Dermis blood vessel endothelial cell (primary cell): ENCODE results near the gene SPEM1. TPM values are rescaled to one million over a fixed set of nuclear protein-coding genes. Genes with fewer than 3 reads are reported as not detected.

Source experiments
- DNase-seq: peaks from one replicate; pipeline ENCODE4 v3.0.0; 2010
- total RNA-seq: library from RNA; depleted of rRNA; stranded (reverse); fragments of >200 nt; gene quantifications from 2 replicates; pipeline ENCODE4 v1.2.3, GENCODE V29; 2014

The SPEM1 gene
- total RNA-seq, 1 donor from 2014 or later = not detected

- no peak for DNase-seq
Measured at GRCh38 chr17:7403043-7403726, 16.9 kb upstream of the SPEM1 start.

DNA sequence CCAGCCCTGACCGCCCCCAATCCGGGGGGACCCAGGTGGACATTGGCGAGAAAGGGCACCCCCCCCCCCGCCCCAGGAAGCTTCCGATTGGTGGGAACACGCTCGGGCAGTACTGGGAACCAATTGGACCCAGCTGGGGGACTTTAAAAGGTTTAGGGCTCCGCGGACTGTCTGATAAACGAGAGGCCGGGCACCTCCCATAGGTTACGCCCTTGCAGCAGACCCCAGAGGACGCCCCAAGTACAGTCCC, 16.5 kb upstream of the SPEM1 start:
- no peak for DNase-seq

GRCh38 chr17:7403977-7404736, 16.0 kb upstream of the SPEM1 start, which contains the start of gene TMEM256:
TSS of gene TMEM256 (minus strand) at chr17:7404097. CDS start at chr17:7404084, 13 bp downstream.
- DNase-seq = peak; percentile 100

DNA sequence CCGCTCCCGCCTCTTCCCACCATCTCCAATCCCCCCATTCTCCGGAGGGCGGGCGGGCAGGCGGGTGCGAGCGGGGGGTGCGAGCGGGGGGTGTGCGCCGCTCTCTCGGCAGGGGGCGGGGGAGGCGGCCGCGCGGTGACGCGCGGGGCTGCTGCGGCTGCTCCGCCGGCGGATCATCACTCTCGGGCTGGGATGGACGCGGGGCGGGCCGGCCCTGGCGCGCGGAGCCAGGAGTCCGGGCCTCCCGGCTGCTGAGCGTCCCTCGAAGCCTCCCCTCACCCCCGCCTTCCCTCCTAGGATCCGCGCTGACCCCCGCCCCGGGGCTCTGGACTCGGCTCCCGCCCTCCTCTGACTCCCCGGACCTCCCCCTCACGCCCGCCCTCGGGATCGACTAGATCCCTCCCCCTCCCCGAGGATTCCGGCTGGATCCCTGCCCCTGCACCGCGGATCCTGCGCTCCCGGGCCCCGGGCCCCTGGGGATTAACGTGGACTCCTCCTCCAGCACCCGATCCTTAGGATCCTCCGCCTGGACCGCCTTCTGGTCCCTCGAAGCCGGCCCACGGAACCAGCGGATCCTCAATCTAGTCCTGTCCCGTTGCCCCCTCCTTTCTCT, 15.3 kb upstream of the SPEM1 start:
- DNase-seq = peak; percentile 24

DNA sequence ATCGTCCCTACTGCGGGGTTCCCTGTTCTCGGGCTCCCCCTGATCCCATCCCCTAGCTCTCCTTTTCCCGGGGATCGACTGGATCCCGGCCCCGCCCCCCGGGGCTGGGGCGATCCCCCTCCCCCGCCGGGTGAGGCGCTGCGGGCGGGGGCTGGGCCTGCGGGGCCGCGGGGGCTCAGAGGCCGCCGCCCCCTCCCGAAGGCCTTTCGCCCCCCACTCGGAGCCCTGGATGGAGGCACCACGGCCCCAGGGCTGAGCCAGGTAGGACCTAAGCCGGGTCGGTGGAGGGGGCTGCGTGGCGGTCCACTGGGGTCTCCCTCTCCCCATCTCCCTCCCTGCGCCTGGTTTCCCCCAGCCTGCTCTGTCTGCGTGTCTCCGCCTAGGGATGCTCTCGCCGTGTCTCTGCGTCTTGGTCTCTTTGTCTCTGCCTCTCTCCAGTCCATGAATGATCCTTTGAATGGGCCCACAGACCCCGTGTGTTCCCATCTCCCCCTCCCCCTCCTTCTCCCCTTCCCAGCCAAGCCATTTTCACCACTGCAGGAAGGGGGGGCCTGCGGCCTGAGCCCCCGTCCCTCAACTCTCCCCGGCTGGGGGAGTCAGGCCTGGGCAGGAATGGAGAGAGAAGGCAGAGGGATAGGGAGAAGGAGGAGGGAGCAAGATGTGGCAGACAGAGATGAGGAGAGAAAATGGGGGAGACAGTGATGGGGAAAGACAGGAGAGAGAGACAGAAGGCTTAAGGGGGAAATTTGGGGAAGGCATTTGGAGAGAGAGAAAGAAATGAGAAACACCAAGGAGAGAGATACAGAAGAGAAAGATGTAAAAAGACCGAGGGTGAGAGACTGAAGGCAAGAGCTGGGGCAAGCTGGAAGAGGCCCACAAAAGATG, 14.5 kb upstream of the SPEM1 start:
- no peak for DNase-seq

GRCh38 chr17:7406235-7406825, 13.8 kb upstream of the SPEM1 start:
- no peak for DNase-seq

- DNase-seq = no peak
Measured at GRCh38 chr17:7407082-7407481, 13.0 kb upstream of the SPEM1 start.

GRCh38 chr17:7407485-7408251, 12.5 kb upstream of the SPEM1 start, which contains the start of gene NLGN2:
TSS of gene NLGN2 (plus strand) at chr17:7407845. CDS start at chr17:7408256, 411 bp downstream.
- no peak for DNase-seq

DNA sequence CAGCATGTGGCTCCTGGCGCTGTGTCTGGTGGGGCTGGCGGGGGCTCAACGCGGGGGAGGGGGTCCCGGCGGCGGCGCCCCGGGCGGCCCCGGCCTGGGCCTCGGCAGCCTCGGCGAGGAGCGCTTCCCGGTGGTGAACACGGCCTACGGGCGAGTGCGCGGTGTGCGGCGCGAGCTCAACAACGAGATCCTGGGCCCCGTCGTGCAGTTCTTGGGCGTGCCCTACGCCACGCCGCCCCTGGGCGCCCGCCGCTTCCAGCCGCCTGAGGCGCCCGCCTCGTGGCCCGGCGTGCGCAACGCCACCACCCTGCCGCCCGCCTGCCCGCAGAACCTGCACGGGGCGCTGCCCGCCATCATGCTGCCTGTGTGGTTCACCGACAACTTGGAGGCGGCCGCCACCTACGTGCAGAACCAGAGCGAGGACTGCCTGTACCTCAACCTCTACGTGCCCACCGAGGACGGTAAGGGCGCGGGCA, 11.8 kb upstream of the SPEM1 start:
- no peak for DNase-seq

DNA sequence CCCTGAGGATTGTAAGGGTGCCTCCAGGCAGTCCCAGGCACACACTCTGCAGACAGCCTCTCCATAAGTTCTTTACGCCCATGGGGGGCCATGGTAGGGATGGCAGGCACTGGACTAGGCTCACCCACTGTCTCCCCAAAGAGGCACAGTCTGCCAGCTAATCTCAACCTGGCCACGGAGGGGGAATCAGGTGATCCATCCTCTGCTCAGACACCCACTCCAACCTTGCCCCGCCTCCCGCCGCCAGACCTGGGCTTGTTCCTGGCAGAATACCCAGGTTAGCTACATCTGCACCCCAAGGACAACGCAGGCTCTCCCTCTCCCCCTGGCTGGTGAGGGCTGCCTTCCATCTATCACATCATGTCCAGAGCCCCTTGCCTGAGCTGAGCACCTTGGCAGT, 11.3 kb upstream of the SPEM1 start:
- no peak for DNase-seq

- no peak for DNase-seq
Measured at GRCh38 chr17:7409716-7410115, 10.4 kb upstream of the SPEM1 start.

GRCh38 chr17:7410634-7411426, 9.3 kb upstream of the SPEM1 start:
- DNase-seq = no peak

DNA sequence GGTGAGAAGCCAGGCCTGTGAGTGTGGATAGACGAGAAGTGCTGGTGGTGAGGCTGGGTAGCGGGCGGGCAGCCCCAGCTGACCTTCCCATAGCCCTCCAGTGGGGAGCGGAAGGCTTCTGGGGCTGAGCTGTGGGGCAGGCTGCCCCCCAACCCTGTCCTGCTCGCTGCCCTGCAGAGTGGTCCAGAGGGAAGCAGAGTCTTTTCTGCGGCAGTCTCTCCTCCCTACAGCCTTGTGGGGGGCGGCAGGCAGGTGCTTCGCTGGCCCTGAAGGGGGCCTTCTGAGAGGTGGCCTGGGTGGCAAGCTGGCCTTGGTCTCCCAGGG, 8.7 kb upstream of the SPEM1 start:
- DNase-seq = no peak

DNA sequence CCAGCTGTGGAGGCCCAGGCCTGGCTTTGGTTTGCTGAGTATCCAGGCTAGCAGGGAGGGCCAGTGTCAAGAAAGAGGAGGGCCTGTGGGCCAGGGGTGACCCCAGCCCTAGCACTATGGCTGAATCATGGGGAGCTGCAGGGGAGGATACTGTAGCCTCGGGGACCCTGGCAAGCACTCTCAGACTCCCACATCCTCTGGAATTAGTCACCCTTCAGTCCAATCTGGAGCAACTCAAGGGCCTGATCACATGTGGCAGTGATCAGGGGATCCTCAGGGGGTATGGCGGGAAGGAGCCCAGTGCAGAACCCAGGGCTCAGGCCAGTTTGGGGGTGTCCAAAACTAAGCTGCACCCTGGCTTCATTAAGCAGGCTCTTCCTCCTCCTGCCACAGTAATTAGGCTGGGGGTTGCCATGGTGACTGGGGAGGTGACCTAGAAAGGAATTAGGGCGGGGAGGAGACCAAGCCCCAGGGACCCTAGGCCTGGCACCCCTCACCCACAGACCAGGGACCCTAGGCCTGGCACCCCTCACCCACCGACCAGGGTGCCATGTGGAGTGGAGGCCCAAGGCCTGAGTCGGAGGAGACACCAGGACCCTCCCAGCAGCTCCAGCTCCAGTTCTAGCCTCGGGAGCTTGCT, 6.7 kb upstream of the SPEM1 start:
- no peak for DNase-seq

DNA sequence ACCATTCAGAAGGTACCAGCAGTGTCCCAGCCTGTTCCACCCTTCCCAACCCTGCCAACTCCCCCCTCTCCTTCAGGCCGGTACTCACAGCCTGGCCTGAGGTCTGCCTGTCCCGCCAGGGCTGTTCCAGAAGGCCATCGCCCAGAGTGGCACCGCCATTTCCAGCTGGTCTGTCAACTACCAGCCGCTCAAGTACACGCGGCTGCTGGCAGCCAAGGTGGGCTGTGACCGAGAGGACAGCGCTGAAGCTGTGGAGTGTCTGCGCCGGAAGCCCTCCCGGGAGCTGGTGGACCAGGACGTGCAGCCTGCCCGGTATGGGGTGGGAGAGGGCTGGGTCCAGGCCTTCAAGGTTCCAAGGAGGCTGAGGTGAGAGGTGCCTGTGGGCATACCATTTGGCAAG, 5.3 kb upstream of the SPEM1 start:
- DNase-seq = no peak

DNA sequence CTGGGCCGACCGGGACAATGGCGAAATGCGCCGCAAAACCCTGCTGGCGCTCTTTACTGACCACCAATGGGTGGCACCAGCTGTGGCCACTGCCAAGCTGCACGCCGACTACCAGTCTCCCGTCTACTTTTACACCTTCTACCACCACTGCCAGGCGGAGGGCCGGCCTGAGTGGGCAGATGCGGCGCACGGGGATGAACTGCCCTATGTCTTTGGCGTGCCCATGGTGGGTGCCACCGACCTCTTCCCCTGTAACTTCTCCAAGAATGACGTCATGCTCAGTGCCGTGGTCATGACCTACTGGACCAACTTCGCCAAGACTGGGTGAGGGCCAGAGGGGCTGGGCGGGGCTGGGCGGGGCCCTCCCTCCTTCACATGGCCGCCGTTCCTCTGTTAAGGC, 4.3 kb upstream of the SPEM1 start:
- DNase-seq = no peak

- no peak for DNase-seq
Measured at GRCh38 chr17:7416323-7416722, 3.8 kb upstream of the SPEM1 start.

GRCh38 chr17:7417056-7417655, 3.0 kb upstream of the SPEM1 start:
- no peak for DNase-seq

DNA sequence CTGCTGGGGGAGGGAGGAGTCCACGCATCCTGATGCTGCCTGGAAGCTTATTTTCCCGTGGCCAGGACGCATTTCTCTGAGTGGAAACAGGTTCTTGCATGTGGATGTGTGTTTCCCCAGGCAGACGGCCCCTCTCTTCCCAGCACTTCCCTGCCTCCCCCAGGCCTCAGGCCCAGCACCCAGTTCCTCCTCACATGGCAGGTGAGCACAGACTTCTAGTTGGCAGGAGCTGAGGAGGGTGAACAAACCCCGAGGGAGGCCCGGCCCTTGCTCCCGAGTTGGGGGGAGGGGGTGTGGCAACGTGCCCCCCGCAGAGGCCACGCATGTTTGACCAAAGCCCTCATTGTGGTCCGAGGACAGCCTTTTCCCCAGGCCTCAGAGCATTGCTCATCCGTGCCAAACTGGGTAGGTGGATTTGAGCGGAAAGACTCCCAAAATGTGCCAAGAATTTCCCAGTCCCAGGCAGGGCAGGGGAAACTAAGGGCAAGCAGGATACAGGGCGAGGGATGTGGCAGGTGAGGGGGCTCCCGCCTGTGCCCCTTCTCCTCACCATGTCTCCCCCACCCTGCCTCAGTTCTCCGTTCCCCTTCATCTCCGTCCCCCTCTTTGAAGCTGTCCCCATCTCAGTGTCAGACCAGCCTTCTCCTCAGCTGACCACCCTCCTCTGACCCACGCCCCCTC, 1.5 kb upstream of the SPEM1 start:
- DNase-seq = no peak
